T-helper 1 cell (primary cell): ENCODE results near the gene TBL1XR1.
A peak's percentile ranks its signal among the peaks of the same experiment; 100 is the strongest.
"Not testable (repeated sequence)": the region's sequence is repeated elsewhere in the genome, so short reads cannot be mapped to it uniquely, and the experiment has no call there.

Experiments
- DNase-seq, 5 donors: peaks; one replicate each; pipeline ENCODE4 v3.0.0-alpha.2; 2012 to 2020

Gene TBL1XR1

DNA sequence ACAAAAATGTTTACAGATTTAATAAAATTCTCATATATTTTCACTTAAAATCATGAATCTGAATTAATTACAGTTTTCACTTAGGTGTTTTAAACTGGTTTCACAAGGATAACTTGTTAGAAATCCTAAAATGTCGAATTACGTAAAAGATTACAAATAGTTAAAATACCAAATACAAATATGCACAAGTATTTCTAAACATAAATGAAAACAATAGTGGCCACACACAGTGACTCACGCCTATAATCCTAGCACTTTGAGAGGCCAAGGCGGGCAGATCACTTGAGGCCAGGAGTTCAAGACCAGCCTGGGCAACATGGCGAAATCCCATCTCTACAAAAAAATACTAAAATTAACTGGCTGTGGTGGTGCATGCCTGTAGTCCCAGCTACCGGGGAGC lies 10.9 kb upstream of the TBL1XR1 start:
- DNase-seq, result no peak

DNA sequence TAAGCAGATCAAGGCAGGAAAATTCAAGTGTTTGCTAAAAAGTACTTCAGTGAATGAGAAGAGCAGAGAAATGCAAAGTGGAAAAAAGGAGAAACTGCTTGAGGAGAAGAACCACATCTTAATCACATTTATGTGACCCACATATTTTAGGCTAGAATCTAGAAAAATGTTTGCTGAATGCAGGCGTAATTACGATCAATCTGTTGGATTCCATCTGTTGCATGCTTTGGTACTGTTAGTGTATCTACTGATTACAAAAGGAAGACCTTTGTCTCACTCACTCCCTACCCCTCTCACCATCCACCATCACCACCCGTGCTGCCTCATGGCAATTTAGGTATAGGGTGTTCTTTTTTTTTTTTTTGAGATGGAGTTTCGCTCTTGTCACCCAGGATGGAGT lies 9.7 kb upstream of the TBL1XR1 start:
- no peak for DNase-seq

GRCh38 chr3:177203689-177204395 lies 6.6 kb upstream of the TBL1XR1 start:
- DNase-seq, result no peak

DNA sequence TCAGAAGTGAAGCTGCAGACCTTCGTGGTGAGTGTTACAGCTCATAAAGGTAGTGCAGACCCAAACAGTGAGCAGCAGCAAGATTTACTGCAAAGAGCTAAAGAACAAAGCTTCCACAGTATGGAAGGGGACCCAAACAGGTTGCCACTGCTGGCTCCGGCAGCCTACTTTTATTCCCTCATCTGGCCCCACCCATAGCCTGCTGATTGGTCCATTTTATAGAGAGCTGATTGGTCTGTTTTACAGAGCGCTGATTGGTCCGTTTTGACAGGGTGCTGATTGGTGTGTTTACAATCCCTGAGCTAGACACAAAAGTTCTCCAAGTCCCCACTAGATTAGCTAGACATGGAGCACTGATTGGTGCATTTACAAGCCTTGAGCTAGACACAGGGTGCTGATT lies 5.7 kb upstream of the TBL1XR1 start:
- not testable (repeated sequence) for DNase-seq

DNA sequence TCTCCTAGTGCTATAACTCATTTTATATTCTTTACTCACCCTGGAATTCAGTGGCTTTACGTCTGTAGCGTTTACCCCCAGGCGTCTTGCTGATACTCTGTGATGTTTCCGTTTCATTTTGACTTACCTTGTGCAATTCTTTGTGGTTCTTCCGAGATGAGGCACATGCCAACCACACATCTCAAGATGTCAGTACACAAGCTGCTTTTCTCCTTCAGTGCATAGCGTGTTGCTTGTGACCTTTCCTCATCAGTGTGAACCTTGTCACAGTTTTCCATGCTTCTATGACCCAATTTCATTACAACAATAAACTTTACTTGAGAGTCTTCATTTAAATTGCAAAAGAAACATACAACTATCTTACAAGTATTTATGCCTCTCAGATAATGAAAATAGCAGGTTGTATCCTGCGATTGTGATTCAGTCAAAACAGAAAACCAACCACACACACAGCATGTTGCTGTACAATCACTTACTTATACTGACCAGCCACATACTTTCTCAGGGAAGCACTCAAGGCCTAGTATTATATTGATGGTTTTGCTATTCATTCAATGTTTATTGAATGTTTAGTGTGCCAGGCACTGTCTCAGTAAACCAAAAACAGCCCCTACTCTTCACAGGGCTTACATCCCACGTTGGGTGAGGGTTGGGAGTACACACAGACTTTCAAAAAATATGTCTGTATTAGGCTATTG lies 4.6 kb upstream of the TBL1XR1 start:
- DNase-seq, result peak in 4 of 5 donors; percentile 27 to 93 (median 33)

- DNase-seq, result peak in 1 of 5 donors; percentile 10
Observed at GRCh38 chr3:177199206-177199760, 2.0 kb upstream of the TBL1XR1 start.

GRCh38 chr3:177197727-177198460 lies 612 bp upstream of the TBL1XR1 start:
- peak in 1 of 5 donors; percentile 63 for DNase-seq

GRCh38 chr3:177196456-177197040 lies 734 bp downstream of the TBL1XR1 start:
- DNase-seq, result peak in 4 of 5 donors; percentile 17 to 55 (median 38)

- DNase-seq, result peak in 2 of 5 donors; percentile 9 to 55
Observed at GRCh38 chr3:177196008-177196455, 1.2 kb downstream of the TBL1XR1 start.

- peak in 2 of 5 donors; percentile 6 to 21 for DNase-seq
Observed at GRCh38 chr3:177195242-177195991, 1.9 kb downstream of the TBL1XR1 start.

- DNase-seq, result no peak
Observed at GRCh38 chr3:177194299-177194698, 3.0 kb downstream of the TBL1XR1 start.

- no peak for DNase-seq
Observed at GRCh38 chr3:177193688-177194268, 3.5 kb downstream of the TBL1XR1 start.

- DNase-seq, result not testable (repeated sequence)
Observed at GRCh38 chr3:177193275-177193674, 4.0 kb downstream of the TBL1XR1 start.

GRCh38 chr3:177190756-177191681 lies 6.3 kb downstream of the TBL1XR1 start:
- DNase-seq, result no peak

DNA sequence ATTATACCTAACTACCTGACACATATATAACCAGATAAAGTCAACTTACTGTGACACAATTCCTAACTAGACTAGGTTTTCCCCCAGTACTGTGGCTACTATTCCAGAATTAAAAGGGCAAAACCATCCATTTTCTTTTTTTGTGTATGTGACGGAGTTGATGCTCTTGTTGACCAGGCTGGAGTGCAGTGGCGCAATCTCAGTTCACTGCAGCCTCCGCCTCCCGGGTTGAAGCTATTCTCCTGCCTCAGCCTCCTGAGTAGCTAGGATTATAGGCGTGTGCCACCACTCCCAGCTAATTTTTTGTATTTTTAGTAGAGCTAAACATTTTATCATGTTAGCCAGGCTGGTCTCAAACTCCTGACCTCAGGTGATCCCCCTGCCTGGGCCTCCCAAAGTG lies 7.1 kb downstream of the TBL1XR1 start:
- not testable (repeated sequence) for DNase-seq

DNA sequence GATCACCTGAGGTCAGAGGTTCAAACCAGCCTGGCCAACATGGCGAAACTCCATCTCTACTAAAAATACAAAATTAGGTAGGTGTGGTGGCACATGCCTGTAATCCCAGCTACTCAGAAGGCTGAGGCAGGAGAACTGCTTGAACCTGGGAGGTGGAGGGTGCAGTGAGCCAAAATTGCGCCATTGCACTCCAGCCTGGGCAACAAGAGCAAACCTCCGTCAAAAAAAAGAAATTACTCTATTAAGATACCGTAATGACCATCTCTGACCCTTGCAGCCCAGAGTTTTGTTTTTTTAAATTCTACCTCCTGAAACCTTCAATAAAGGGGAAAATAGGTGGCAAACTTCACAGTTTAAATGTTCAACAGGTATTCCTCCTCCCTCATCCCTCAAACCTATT lies 9.0 kb downstream of the TBL1XR1 start:
- not testable (repeated sequence) for DNase-seq

DNA sequence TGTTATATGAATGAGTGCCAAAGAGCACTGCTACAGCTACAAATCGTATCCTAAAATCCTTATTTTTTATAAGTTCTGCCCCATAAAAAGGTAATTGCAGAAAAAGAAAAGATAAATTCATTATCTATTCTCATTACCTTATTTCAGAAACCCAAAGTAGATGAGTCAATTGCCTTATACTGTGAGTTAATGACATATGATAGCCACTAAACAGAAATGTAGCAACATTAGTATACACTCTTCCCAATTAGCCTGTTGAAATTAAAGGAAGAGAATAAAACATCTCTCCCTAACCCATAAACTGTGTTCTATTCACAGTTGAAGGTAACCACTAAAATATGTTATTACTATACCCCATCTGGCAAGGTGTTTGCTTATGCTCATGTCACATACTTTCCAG lies 11.0 kb downstream of the TBL1XR1 start:
- no peak for DNase-seq

- DNase-seq, result no peak
Observed at GRCh38 chr3:177185035-177185574, 12.2 kb downstream of the TBL1XR1 start.

DNA sequence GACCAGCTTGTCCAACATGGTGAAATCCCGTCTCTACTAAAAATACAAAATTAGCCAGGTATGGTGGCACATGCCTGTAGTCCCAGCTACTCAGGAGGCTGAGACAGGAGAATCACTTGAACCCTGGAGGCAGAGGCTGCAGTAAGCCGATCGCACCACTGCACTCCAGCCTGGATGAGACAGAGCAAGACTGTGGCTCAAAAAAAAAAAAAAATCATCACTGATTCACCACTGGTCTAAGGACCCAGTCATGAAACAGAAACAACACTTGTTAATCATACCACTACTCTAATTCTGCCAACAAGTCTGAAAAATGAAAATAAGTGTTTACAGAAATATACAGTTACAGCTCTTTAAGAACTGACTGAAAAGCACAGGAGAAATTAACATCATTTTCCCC lies 12.7 kb downstream of the TBL1XR1 start:
- not testable (repeated sequence) for DNase-seq

GRCh38 chr3:177182352-177182751 lies 14.9 kb downstream of the TBL1XR1 start:
- no peak for DNase-seq
